GM21529 (cell line): Measurements from ENCODE around the gene C8A.

ENCODE experiments used
- ATAC-seq: cut with Tn5 transposase; IDR thresholded peaks from one replicate; pipeline ENCODE4 v1.9.1; 2021; ENCODE audit not compliant: unreplicated experiment

C8A gene

DNA sequence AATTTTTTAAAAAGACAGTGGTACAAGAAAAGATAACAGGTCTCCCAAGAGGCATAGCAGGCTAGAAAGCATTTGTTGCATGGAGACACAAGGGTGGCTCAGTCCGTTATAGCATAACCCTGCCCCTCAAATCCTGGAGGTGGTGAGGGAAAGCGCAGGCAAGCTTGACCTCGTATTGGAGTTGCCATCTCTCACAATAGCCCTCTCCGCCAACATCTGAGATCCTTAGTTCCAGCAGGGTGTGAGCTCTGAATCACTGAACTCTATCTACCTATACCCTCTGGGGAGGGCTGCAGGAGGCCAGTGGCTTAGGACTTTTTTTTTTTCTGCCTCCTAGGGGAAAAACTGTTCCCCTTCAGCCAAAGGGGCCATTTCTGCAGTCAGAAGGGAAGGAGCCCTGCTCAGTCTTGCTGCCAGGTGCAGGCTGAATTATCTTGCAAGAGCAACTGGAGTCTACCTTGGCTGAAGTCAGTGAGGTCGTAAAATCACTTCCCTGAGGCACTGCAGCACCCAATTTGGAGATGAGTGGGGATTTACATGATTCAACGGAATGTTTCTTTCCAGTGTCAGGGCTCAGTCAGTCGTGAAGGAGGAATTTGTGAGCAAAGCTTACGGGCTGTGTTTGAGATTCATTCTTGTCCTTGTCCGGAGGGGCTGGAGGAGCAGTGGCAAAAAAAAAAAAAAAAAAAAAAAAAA, 17.2 kb upstream of the C8A start:
- no peak for ATAC-seq

DNA sequence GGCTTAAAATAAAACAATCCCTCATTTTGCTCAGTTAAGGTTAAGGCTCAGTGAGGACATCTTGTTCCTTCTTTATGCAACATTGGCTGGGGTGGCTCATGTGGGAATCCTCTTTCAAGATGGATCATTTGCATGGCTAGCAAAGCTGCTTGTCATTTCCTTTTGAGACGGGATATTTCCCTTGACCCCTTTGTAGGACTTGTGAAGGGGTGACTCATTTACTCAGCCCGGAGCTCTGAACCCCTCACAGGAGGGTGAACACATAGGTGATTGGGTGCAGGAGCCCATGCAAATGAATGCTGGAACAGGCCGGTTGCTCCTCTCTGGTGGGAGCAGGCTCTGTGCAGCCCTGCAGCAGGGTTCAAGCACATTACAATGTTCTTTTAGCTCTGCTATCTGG, 15.8 kb upstream of the C8A start:
- no peak for ATAC-seq

DNA sequence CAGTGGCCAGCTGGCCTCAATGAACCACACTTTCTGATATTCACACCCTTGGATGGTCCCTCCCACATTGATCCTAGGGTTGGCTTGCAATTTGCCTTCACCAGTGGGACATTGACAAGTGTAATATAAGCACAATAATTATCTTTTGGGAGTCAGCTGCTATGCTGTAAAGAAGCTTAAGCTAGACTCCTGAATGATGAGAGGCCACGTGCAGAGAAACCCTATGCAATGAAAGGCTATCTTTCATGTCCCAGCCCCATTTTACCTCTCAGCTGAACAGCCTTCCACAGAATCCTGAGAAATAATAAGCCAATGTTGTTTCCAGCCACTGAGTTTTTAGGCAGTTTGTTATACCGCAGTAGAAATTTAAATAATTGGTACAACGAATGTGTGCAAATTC, 11.1 kb upstream of the C8A start:
- no peak for ATAC-seq

DNA sequence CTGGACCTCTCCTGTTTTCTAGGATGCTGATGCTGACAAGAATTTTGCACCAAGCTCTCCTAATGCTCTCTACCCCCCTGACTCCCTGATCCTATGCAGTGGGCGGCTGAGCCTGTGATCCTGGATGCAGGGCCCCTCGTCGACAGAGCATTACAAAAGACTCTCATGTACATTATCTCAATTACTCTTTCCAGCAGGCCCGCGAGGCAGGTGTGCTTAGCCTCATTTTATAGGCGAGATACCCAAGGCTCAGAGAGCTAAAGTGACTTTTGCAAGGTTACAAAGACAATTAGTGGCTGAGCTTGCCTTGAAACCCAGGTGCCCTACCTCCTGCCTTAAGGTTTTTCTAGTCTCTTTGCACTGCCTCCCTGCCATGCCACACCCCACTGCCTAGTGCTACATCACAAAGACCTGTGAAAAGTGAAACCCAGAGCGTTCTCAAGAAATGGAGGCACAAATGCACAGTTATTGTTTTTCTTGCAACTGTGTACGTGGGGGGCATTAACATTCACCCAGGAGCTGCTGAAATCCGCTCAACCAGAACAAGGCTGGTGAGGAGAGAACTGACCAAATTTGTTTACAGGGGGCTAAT, 10.0 kb upstream of the C8A start:
- no peak for ATAC-seq

DNA sequence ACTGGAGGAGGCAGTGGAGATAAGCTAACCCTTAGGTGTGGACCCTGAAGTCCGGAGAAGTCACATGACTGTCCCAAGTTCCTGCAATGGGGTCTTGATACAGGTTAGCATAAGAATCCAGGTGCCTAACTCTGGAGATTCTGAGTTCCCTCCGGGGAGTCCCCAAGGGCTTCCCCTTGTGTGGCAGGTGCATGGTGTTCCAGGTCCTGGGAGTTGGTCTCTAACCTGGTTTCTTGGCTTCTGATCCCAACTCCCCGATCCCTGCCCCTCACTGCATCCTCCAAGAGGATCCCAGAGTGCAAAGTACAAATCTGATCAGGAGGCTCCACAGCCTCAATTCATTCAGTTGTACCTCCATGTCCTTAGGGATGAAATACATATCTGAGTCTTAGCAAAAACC, 9.3 kb upstream of the C8A start:
- ATAC-seq, result no peak

DNA sequence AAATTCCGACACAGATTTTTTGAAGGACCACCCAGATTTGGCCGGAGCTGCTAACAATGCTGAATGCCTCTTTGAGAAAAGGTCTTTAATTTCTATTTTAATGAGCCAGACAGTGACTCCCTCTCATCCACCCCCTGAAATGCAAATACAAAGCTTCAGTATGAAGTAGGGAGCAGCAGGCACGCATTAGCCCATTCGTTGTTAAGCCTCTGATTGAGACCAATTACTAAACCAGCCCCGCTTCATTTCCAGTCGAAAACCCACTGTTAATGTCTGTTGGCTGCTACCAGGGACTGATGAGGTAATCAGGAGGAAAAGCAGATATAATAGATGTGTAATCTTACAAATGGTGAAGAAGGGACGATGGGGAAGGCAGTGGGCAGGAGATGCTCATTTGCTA, 4.8 kb upstream of the C8A start:
- ATAC-seq, result no peak

DNA sequence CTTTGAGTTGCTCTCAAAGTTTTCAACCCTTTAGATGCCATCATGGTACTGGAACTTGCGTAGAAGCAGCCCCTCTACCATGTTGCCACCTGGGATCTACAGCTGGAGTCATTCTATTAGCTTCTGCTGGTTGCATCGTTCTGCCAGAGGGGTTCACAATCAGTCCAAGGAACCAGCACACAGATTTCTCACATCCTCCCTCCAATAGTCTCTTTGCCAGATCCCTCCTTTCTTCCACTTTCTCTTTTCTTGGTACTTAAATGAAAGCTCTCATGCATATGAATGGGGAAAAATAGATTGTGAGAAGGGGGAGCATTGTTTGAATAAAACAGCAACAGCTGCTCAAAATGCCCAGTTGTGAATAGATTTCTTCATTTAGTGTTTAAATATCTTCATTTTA, 4.2 kb upstream of the C8A start:
- no peak for ATAC-seq

DNA sequence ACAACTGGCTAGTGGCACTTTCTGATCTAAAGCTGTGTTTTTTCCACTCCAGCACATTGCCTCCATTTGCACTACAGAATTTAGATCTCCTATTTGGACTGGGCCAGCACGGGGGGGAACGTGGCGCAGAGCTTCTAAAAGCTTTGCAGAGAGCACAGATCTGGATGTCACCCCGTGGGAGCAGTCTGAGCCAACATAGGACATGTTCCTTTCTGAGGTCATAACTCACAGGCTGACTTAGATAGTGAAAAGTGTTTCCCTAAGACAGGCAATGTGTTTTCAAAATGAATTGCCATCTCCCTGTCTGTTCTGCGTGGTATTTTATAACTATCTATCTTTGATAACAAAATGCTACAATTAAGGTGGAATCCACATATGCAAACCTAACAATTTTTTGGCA, 3.7 kb upstream of the C8A start:
- no peak for ATAC-seq

DNA sequence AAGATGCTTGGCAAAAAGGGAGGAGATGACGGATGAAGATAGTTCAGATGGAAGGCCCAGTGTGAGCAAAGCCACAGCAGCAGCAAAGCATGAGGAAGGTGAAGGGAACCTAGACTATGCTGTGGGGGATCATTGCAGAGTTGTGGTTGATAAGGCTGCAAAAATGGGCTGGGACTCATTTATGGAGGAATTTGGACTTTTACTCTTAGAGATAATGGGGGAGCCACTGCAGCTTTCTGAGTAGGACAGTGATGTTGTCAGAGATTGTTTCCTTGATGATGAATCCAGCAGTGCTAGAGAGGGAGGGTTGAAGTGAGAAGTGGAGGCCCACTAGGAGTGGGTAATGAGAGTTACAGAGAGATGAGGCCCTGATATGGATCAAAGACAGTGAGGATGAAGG, 2.1 kb upstream of the C8A start:
- ATAC-seq, result no peak

DNA sequence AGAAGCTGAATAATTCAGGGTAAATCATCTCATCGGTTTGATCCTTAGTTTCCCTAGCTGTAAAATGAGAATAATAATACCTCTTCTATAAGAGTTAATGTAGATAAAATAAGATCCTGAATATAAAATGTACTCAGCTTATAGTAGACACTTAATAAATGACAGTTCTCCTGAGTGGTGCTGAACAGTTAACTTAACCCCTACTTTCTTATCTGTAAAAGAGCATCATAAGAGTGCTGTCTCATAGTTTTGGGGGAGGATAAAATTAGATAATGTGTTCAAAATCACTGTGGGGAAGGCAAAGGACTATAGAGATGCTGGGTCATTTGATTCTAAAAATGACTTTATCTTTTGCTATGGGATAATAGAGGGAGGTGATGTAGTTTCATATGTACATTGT, 593 bp downstream of the C8A start:
- ATAC-seq, result no peak

DNA sequence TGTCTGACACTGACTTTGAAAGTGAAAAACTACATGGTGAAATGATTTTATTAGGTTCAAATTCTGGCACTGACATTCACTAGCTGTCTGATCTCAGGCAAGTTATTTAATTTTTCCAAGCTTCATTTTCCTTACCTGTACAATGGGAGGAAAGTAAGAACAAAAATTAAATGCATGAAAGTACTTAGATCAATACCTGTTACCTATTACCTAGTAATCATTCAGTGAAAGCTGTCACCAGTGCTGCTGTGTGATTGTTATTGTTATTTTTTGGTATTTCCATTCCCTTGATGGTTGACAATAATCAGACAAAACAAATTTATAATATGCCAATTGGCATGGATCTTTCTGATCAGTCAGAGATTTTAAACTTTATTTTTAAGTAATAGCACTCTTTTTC, 1.6 kb downstream of the C8A start:
- no peak for ATAC-seq

DNA sequence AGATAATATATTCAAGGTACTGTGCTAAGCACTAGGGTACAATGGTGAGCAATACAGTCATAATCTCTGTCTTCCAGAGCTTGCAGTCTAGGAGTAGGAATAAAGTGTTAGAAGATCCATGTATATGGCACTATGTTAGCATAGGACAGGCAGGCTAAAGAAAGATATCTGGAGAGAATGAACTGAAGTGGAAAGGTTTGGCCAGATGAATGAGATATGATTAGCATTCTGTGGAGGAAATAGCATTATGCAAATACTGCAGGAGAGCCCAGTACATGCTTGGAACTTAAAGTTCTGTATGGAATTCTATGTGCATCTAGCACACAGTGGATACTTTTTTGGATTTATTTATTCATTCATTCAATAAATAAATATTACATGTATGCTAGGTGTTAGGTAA, 4.7 kb downstream of the C8A start:
- no peak for ATAC-seq

DNA sequence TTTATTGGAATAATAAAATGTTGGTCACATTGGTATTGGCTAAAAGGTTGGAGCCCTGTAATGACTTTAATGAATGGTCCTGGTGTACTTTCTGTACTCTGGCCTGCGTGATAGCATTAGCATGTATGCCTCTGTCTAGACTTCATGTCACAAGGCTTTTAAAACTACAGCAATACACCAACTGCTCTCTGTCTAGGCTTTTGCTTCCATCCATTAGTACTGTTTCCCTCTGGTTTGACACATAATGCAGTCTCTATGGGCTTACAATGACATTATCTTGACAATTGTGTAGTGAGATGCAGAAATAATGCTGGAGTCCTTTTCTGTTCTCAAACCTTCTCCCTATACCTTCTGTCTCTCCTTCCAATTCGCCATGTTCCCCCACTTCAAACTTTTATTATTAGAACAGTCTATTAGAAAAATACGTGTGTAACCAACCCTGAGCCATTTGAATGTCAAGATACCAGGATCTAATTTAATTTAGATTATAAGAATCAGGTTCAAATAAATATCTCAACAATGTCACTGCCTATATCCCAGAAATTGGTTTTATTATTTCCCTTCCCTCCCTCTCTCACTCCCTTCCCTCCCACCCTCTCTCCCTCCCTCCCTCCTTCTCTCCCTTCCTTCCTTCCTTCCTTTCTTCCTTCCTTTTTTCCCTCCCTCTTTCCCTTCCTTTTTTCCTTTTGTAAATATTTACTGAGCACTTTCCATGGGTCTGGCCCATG, 8.8 kb downstream of the C8A start:
- no peak for ATAC-seq

DNA sequence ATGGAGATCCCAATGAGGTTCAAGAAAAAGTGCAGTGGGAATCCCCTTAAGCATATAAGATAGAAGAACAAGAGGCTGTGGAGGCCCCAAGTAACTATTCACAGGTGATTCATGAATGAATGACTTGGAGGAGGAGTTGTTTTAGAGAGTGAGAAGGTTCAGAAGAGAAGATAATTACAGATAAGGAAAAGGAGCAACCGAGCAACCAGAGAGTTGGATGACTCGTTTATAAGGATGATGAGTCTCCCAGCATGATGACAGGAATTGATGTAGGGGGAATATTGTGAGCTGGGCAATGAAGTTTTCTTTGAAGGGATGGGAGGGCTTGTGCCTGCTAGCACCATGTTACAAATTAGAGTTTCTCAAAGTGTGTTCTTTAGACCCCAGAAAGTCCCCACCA, 9.8 kb downstream of the C8A start:
- ATAC-seq, result no peak

DNA sequence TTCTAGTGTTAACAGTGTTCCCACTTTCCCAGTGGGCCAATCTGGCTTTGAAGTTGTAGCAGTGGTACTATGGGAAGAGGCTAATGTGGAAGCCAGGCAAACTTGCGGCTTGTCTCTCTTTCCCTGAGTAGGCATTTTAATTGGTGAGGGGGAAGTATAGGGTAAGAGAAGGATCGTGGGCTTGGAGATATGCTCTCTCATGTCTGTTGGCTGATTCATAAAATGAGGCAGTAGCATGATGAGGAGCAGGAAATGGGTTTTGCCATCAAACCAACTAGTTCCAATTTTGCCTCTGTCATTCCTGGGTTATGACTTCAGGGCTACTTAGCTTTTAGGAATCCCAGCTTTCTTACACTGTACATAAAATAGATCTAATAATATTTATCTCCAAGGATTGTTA, 12.1 kb downstream of the C8A start:
- no peak for ATAC-seq

DNA sequence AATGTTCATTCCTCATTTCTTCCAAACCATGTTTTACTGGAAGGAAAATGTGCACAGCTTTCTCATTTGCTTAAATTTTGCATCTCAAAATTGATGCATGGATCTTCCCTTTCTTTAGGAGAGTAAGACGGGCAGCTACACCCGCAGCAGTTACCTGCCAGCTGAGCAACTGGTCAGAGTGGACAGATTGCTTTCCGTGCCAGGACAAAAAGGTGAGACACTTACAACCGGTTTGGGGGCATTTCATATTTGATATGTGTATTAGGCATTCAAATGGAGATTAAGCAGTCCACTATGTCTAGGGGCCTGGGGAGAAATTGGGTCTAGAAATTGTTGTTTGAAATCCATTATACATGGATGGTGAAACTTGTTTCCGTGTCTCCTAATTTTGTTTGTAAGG, 12.9 kb downstream of the C8A start:
- no peak for ATAC-seq

DNA sequence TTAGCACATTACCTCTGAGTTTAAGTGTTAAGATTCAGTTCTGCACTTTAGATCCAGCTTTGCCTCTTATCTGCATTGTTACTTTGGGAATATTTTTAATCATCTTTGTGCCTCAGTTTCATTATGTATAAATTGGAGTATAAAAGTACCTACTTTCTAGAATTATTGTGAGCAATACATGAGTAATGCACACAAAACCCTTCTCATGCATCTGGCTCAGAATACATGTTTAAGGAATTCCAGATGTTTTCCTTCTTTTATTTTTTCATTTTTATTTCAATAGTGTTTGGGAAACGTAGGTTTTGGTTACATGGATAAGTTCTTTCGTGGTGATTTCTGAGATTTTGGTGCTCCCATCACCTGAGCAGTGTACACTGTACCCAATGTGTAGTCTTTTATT, 14.2 kb downstream of the C8A start:
- no peak for ATAC-seq

DNA sequence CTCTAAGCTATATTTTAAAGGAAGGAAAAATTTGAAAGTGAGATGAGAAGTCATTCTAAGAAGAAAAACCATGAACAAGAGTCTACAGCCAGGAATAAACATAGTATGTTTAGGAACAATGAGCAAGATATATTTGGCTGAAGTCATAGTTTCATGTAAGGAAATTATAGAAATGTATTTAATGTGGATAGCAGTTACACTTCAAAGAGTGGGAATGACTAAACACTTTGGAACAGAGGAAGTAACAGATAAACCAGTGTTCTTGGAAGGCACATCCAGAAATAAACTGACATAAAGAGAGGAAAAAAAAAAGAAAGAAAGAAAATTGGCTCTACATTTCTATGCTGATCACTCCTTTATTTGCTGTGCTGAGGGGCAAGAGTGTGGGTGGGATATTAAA, 18.0 kb downstream of the C8A start:
- ATAC-seq, result no peak

DNA sequence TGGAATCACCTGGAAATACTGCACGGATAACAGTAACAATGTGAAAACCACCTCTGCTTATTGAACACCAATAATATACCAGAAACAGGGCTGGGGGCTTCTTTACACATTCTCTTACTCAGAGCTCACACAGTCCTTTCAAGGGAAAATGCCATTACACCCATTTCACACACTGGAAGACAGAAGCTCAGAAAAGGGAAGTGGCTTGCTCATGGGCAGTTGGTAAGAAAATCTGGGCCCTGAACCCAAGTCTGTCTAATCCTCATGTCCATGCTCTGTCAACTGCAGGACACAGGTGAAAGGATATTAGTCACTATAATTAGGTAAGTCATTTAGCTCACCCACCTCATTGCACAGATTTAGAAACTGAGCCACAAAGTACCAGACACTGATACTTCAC, 18.6 kb downstream of the C8A start:
- ATAC-seq, result no peak

DNA sequence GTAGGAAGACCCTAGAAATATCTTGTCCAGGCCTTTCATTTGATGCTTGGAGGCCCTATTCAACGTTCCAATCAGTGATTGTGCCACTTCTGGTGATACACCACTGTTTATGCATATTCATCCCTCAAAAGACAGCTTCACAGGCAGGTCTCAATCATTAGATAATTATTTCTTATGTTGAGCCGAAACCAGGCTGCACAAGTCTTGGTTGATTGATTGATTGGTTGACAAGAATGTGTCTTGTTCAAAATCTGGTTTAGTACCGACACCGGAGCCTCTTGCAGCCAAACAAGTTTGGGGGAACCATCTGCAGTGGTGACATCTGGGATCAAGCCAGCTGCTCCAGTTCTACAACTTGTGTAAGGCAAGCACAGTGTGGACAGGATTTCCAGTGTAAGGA, 20.1 kb downstream of the C8A start:
- ATAC-seq, result no peak

DNA sequence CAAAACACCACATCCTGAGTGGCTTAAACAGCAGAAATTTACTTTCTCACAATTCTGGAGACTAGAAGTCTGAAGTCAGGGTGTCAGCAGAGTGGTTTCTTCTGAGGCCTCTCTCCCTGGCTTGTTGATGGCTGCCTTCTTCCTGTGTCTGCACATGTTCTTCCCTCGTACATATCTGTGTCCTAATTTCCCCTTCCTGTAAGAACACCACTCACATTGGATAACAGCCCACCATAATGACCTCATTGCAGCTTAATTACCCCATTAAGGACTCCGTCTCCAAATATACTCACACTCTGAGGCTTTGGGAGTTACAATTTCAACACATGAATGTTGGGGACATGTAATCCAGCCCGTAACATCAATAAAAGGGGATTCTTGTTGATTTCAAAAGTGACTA, 23.4 kb downstream of the C8A start:
- ATAC-seq, result no peak

DNA sequence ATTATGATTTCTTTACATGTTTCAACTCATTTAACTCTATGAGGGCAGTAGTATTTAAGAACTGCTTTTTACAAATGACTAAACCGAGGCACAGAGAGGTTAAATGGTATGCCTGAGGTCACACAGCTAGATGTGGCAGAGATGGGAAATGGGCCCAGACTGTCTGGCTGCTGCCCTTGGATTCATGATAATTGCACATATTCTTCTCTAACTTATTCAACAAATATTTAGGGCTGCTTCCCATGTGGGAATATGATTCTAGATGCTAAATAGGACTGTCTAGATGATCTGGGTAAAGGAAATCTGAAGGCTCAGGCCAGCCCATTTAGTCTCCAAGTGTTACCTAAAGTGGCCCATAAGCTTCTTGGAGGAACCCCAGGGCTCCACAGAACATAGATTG, 26.2 kb downstream of the C8A start:
- no peak for ATAC-seq

DNA sequence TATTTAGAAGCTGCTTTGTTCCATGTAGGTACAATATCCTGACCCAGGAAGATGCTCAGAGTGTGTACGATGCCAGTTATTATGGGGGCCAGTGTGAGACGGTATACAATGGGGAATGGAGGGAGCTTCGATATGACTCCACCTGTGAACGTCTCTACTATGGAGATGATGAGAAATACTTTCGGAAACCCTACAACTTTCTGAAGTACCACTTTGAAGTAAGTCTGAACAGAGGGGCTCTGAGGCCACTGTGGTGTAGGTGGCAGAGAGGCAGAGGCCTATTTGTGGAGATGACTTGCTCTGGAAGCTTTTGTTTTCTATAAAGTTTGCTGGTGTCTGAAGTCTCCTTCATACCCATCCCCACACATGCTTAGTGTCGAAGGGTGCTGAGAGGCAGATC, 26.8 kb downstream of the C8A start:
- ATAC-seq, result no peak
